ENCODE data around the gene MCF2L2. TPM values are rescaled to one million over a fixed set of nuclear protein-coding genes. Genes with fewer than 3 reads are reported as not detected.

Gene MCF2L2
- total RNA-seq, 1 donor from 2014 or later: 2.1 TPM

DNA sequence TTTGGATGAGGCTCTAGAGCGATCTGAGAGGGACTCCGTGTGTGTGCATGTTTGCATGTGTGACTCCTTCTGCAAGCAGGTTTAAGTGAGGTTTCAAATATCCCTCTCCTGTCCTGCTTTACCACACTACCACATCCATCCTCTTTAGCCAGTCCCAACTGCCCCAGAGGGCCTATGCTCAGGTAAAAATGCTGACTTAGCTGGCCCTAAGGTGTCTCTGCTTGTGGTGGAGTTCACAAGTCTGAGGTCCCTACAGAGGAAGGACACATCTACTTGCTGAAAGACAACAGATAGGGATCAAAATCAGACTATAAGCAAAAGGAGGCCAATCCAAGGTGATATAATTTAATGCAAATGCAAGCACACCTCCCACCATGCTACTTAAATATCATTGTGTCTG is 88.2 kb downstream of the MCF2L2 start:
- DNase-seq (ENCODE audit: low read depth, low spot score): no peak
- no peaks in the 10 kb centered on the region for H3K27me3 Mint-ChIP-seq (ENCODE audit: low read depth)
- TF ChIP-seq, protein P1, sequence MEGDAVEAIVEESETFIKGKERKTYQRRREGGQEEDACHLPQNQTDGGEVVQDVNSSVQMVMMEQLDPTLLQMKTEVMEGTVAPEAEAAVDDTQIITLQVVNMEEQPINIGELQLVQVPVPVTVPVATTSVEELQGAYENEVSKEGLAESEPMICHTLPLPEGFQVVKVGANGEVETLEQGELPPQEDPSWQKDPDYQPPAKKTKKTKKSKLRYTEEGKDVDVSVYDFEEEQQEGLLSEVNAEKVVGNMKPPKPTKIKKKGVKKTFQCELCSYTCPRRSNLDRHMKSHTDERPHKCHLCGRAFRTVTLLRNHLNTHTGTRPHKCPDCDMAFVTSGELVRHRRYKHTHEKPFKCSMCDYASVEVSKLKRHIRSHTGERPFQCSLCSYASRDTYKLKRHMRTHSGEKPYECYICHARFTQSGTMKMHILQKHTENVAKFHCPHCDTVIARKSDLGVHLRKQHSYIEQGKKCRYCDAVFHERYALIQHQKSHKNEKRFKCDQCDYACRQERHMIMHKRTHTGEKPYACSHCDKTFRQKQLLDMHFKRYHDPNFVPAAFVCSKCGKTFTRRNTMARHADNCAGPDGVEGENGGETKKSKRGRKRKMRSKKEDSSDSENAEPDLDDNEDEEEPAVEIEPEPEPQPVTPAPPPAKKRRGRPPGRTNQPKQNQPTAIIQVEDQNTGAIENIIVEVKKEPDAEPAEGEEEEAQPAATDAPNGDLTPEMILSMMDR (conservative IDR thresholded peaks at IDR 0.05): no peak
- no peak overlapping the region for H3K27ac Mint-ChIP-seq (ENCODE audit: unreplicated experiment)
- no peaks in the 10 kb centered on the region for H3K4me1 Mint-ChIP-seq
- H3K4me3 Mint-ChIP-seq: no peak overlapping the region
- peaks cover 4% of the 10 kb centered on the region for H3K36me3 Mint-ChIP-seq (ENCODE audit: low read depth)
- peaks cover 3% of the 10 kb centered on the region for H3K9me3 Mint-ChIP-seq

DNA sequence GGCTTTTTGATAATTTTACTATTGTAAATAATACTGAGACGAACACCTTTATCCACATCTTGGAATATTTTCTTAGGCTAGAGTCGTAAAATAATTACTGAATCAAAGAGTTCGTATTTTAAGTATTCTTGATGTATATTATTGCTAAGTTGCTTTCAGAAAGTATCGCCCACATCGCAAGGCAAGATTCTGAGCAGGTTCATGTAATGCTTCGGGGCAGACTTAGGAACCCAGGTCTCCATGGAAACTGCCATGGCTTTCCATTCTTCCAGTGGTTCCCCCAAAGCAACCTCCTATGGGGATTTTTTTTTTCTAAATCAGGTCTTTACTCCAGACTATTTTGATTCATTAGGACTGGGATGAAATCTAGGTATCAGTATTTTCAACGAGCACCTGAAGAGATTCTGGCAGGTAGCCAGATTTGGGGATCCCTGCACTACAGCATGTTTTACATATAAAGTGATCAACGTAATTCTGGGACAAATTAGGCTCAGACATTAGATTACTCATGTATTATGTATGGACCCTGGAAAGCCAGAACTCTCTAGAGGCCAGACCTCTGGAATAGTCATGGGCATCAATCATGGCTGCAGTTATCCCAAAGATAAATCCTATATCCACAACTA is 88.8 kb downstream of the MCF2L2 start:
- H3K36me3 Mint-ChIP-seq (ENCODE audit: low read depth): peaks cover 2% of the 10 kb centered on the region
- no peaks in the 10 kb centered on the region for H3K4me1 Mint-ChIP-seq
- H3K27me3 Mint-ChIP-seq (ENCODE audit: low read depth): no peaks in the 10 kb centered on the region
- no peaks in the 10 kb centered on the region for H3K9me3 Mint-ChIP-seq
- TF ChIP-seq, protein P1 (conservative IDR thresholded peaks at IDR 0.05): no peak
- no peak for DNase-seq (ENCODE audit: low read depth, low spot score)
- H3K27ac Mint-ChIP-seq (ENCODE audit: unreplicated experiment): no peak overlapping the region
- H3K4me3 Mint-ChIP-seq: no peak overlapping the region

DNA sequence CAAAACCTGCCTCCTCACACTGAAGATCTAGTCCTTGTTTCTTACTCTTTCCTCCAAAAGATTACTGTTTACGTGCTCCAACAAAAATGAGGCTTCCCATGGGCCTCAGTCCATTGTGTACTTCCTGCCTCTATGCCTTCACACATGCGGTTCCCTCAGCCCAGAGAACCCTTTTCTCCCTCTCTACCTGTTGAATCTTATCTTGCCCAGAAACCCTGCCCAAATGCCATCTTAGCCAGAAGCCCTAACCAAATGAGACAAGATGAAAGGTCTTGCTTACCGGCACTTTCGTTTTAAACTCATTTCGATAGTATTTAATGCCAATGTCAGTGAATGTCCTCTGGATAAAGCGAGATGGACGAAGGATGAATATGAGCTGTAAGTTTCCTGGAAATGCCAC is 89.9 kb downstream of the MCF2L2 start:
- no peak for DNase-seq (ENCODE audit: low read depth, low spot score)
- Mint-ChIP-seq H3K4me3 (no peak overlapping the region), H3K27me3 (ENCODE audit: low read depth) (no peaks in the 10 kb centered on the region), H3K4me1 (no peaks in the 10 kb centered on the region), H3K27ac (ENCODE audit: unreplicated experiment) (no peak overlapping the region), H3K9me3 (no peaks in the 10 kb centered on the region), H3K36me3 (ENCODE audit: low read depth) (peaks cover 2% of the 10 kb centered on the region)
- TF ChIP-seq, protein P1 (conservative IDR thresholded peaks at IDR 0.05): no peak

DNA sequence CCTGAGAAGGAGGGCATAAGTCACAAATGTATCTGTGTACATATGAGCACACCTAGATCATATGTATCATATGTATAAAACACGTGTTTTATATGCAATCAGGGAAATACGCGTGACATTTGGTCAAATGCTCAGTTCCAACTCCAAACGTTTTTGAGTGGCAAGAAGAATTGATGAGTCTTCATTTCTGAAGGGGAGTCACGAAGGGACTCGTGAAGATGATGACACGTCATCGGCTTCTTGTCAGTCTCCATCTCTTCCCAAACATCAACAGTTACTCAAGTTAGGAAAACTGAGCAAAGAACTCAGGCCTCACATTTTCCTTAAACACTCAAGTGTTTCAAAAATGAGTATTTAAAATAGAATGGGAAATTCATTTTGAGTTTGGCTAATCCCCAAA is 95.9 kb downstream of the MCF2L2 start:
- TF ChIP-seq, protein P1 (conservative IDR thresholded peaks at IDR 0.05): no peak
- Mint-ChIP-seq H3K27ac (ENCODE audit: unreplicated experiment) (no peak overlapping the region), H3K4me1 (no peaks in the 10 kb centered on the region), H3K9me3 (no peaks in the 10 kb centered on the region), H3K36me3 (ENCODE audit: low read depth) (no peaks in the 10 kb centered on the region), H3K4me3 (no peak overlapping the region), H3K27me3 (ENCODE audit: low read depth) (no peaks in the 10 kb centered on the region)
- DNase-seq (ENCODE audit: low read depth, low spot score): no peak

DNA sequence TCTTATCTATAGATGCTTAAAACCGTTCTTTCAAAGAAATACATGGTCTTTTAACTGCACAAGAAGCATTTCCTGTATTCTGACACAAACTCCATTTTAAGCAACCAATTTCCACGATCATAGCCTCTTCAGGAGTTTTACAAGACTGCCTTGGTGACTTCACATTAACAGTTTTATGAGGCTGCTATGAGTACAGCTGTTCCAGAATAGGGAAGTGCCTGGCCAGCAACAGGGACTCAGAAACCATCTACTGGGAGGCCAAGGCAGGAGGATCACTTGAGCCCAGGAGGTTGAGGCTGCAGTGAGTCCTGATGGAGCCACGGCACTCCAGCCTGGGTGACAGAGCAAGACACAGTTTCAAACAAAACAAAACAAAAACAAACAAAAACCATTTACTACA is 96.9 kb downstream of the MCF2L2 start:
- Mint-ChIP-seq H3K4me1 (no peaks in the 10 kb centered on the region), H3K27ac (ENCODE audit: unreplicated experiment) (no peak overlapping the region)
- no peak for DNase-seq (ENCODE audit: low read depth, low spot score)

More for the DNA sequence above, 96.9 kb downstream of the MCF2L2 start:
- Mint-ChIP-seq H3K36me3 (ENCODE audit: low read depth) (no peaks in the 10 kb centered on the region), H3K9me3 (no peaks in the 10 kb centered on the region), H3K27me3 (ENCODE audit: low read depth) (no peaks in the 10 kb centered on the region), H3K4me3 (no peak overlapping the region)
- TF ChIP-seq, protein P1 (conservative IDR thresholded peaks at IDR 0.05): no peak
